GM18526 (cell line): ENCODE data around the gene ATP11A.

Source experiments
- POLR2A ChIP-seq: IDR thresholded peaks from 3 replicates; pipeline ENCODE4 v1.6.1; 2011; ENCODE audit not compliant: insufficient read length; ENCODE audit errors: extremely low read depth

The ATP11A gene

DNA sequence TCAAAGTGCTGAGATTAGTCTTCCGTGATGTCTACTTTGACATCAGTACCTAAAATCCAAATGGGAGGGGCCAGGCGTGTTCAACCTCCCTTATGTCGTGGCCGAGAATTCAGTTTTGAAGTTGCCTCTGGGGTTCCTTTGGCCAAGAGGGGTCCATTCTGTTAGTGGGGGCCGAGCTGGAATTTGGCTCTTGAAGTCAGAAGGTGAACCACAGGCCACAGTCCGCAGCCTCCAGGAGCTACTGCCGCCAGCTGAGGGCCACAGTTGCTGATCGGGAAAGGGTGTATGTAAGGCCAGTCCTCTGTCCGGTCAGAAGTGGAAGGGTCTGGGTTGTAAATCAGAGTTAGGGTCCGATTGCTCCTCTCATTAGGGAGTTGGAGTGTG is 31.0 kb downstream of the ATP11A start:
- TF ChIP-seq POLR2A, result no peak

DNA sequence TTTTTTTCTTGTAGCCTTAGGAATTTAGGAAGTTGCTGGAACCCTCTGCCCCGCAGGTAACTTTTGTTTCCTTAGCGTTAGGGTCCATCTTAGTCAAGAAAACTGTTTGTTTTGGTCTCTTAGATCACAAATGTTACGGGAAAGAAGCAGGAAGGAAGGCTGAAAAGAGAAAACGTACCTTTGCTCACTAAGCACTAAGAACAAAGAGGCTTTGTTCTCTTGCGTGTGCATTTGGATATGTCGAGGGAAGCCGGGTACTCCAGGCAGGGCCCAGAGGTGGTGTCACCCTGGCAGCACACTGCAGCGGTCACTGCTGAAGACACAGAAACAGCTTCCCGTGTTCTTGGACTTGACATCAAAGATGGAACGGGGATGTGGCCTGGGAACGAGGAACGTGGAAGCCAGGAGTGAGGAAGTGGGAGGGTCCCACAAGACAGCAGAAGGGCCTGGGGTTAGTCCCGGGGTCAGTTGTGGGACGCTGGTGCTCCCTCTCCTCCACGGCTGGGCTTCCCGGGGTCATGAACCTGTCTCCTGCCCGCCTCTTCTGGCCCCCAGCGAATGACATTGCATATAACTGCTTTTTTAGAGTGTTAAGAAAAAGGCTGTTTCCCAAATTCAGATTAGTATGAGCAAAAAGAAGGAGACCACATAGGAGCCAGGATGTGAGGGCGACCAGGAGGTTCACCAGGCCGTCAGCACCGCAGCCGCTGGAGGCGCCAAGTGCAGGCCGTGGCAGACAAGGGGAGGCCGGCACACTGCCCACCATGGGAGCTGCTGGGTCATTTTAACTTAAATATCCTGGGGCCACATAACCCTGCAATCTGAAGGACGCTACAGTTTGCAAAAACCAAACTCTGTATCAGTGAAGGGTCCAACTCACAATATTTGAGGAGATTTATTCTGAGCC is 31.6 kb downstream of the ATP11A start:
- no peak for TF ChIP-seq POLR2A

DNA sequence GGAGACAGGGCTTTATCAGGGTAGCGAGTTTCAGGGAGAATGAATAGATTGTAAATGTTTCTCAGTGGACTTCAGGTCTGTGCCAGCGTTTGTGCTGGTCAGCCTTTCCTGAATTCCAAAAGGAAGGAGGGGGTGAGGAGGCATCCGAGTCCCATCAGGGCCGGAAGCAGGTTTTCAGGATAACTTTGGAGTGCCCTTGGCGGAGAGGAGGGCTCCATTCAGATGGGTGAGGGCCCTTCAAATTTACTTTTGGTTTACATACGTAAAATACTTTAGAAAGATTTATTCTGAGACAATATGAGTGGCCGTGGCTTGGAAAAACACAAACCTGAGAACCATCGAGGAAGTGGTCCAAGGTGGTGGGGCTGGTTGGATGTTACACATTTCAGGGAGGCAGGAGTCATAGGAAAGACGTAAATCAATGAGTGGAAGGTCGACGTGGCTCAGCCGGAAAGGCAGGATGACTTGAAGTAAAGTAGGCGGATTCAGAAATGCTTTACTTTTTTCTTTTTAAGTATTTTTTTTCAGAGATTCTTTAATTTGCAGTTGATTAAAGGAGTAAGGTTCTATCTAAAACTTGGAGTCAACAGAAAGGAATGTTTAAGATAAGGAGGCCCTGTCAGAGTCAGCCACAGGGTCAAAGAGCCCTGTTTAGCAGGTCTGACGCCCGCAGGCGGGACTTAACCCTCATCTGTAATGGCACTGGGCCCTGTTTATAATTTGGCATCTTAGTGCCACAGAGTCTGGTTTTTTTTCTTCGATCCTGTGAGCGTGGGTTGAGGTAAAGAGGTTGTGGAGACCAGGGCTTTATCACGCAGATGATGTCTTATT is 32.8 kb downstream of the ATP11A start:
- TF ChIP-seq POLR2A, result no peak

DNA sequence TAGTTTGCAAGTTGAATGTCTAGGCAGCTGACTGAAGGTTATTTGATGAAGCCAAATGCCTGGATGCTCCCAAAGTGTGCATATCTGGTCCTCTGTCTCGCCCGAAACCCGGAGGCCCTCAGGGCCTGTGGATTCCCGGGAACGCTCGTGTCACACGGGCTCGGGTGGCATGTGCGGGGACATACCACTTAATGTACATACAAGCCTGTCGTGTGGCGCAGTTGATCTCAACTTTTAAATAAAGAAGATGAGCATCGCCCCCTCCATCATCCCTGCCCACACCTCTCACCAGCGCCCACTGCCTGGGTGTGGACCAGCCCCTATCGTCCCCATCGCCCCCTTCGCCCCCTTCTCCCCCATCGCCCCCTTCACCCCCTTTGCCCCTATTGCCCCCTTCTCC is 33.9 kb downstream of the ATP11A start:
- TF ChIP-seq POLR2A, result no peak

DNA sequence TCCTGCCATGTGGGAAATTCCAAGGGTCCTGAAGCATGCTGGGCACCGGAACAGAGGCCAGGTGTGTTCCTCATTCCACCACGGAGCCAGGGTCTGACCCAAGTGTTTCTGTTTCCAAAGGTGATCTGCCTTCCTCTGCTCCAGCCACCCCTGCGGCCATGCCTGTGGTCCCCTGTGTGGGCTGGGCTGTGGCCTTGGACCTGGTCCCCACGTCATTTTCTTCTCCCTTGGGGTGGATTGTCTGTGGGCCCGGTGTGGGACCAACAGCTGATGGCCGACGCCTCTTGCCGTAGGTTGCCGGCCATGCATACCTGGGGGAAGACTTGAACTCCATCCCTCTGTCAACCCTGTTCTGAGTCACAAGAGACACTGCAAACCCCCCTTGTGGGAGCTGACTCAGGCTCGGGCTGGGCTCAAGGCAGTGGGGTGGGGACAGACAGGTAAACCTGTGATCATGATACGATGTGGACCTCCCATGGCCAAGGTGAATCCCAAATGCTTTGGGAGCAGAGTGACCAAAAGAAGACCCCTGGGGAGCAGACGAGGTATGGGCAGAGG is 35.0 kb downstream of the ATP11A start:
- TF ChIP-seq POLR2A, result no peak

DNA sequence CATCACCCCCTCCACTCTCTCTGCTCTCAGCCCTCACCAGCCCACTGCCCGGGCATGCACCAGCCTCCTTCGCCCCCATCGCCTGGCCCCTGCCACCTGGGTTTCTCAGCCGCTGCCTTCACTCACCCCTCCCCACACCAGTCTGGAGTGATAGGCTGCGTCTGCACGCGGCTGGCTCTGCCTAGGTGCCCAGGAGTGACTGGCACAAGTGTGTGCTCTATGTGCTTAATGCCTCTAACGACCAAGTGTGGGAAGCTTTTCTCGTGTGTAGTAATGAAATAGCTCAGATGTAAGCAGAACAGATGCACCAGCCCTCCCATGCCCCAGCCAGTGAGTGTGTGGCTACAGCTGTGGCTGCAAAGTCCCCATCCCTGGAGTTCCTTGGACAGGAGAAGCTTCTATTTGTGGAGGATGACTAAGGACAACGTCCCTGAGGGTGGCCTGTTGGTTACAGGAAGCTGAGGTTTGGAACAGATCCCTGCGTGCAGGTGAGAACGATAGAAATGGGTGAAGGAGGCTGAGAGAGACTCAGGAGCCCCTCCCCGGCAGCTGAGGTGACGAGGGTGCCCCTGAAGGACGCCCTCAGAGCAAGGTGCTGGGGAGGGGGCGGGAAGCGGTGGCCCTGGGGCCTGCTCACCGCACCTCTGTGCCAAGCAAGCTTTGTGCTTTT is 35.6 kb downstream of the ATP11A start:
- no peak for TF ChIP-seq POLR2A

DNA sequence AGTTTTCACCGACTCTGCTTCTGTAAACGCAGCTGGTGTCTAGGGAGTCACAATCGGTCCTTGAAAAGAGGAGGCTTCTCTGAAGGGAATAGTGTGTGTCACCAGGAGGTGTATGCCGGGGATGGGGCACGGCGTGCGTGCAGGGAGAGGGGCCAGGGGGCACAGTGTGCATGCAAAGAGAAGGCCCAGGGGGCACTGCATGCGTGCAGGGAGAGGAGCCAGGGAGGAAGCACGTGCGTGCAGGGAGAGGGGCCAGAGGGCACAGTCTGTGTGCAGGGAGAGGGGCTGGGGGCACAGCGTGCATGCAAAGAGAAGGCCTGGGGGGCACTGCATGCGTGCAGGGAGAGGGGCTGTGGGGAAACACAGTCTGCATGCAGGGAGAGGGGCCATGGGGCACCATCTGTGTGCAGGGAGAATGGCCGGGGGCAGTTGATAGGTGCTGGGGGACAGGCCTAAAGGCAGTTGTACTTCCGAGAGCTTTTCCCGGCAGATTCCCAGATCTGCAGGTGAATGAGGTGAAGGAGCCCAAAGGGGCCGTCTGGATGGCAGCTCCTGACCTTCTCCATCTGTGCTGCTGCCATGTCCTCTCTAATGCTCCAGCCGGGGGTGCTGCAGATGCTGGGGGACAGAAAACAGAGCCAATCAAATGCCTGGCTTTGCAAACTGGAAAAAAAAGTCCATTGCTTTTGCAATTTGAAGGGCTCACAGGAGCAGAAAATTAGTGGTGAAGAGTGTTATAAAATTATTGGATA is 36.4 kb downstream of the ATP11A start:
- no peak for TF ChIP-seq POLR2A

DNA sequence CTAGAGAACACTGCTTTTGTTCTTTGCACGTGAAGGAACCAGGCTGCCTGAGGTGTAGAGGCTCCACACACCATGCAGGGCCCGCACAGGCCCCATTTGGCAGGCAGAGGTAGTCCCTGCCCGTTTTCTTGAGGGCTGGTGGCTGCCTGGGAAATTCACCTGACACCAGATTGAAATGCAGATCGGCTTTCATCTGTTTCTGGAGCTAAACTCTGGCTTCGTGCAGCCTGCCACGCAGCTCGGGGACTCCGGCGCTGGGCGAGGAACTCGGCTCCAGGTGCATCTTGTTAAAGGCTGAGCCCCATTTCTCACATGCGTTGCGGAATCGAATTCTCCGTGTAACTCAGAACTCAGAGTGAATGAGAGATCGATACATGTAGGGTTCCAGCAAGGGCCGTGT is 37.7 kb downstream of the ATP11A start:
- TF ChIP-seq POLR2A, result no peak

DNA sequence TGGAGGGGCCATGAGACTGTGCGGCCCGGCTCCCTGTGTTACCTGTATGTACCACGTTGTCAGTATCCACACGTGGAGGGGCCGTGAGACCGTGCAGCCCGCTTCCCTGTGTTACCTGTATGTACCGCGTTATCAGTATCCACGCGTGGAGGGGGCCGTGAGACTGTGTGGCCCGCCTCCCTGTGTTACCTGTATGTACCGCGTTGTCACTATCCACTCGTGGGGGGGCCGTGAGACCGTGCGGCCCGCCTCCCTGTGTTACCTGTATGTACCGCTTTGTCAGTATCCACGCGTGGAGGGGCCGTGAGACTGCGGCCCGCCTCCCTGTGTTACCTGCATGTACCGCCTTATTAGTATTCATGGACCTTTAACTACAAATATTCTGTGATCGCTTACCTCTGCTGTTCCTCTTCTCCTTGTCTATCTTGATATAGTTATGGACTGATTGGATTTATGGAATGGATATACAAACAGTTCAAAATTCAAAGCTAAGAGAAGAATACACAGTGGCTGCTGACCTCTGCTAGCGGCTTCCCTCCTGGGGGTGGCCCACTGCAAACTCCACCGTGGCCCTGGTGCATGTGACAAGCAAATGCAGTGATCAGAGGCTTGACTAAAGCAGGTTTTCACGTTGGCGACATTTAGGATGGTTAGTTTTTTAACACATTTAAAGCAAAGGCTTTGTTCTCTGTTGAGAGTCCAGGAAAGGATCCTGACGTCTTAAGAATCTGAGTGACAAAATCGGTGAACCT is 38.7 kb downstream of the ATP11A start:
- TF ChIP-seq POLR2A, result no peak

DNA sequence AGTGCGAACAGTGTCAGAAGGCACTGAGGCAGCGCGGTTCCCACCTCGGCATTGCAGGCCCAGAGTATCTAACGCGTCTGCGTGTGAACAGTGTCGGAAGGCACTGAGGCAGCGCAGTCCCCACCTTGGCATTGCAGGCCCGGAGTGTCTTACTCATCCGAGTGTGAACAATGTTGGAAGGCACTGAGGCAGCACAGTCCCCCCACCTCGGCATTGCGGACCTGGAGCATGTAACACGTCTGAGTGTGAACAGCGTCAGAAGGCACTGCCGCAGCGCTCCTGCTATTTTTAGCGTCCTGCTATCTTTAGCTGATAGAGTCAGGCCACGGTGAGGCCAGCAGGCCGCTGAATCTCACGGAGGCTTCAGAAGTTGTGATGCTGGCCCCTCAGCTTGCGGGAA is 39.6 kb downstream of the ATP11A start:
- no peak for TF ChIP-seq POLR2A

DNA sequence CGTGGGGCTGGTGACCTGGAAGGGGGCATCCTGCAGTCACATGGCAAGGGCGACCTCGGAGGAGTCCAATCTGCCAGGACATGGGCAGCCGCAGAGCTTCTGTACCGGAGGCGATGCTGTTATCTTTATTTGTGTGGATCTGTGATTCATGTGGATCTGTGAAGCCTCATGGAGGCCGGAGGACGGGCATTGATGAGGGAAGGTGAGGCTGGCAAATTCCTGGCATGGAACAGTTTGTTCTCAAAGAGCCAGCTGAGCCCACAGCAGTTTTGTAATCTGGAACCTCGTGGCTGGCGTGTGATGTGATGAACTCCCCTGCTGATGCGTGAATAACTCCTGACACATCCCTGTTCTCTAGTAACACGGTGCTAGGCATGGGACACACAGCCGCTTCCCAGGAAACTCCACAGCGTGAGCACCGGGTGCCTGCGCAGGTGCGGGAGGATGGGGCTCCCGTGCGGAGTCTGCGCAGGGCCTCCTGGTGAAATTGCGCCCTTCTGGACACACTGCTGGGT is 40.4 kb downstream of the ATP11A start:
- no peak for TF ChIP-seq POLR2A

DNA sequence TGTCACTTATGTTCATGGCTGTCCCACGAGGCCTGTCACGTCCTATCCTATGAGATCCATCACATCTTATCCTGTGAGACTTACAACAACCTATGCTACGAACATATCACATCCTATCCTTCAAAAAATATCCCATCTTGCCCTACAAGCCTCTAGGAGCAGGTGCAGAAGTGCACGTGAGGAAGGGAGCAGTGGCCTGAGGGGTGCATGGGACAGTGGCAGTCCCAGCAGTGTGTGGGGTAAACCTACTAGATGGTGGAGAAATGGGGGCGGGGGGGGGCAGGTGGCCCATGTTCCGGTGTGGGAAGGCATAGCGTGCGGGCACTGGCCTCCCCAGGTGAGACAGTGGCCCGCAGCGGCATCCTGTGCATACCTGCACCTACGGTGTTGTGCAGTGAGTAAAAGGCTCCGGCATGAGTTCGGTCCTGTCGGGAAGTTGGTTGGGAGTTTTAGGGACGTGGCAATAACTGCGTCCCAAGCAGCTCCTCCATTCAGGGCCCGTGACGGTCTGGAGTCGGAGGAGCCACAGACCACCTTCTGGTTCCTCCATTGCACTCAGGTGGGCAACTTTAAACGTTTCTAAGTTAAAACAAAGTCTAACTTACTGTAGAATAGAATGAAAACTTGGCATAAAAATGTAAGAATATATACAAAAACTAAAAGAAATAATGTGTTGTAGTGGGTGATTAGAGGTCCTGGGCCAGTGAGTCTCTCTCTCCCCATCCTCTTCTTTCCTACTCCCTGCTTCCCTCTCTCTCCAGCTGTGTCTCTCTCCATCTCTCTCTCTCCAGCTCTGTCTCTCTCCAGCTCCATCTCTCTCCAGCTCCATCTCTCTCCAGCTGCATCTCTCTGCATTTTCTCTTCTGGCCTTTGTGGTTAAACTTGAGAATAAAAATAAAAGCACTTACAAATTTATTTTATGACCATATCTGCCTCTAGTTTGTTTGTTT is 42.1 kb downstream of the ATP11A start:
- no peak for TF ChIP-seq POLR2A

DNA sequence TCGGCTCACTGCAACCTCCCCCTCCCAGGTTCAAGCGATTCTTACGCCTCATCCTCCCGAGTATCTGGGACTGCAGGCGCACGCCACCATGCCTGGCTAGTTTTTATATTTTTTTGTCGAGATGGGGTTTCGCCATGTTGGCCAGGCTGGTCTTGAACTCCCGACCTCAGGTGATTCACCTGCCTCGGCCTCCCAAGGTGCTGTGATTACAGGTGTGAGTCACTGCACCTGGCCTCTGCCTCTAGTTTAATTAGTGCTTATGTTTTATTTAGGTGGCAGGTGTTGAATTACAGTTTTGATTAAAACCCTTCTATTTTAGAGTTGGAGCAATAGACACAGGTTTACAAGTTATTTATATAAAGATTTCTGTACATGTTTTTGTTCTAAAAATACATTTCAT is 42.8 kb downstream of the ATP11A start:
- TF ChIP-seq POLR2A, result no peak
